Loucy (cell line): ENCODE results near the gene C3orf20.
"Not testable (repeated sequence)": the region's sequence is repeated elsewhere in the genome, so short reads cannot be mapped to it uniquely, and the experiment has no call there.

Source experiments
- EZH2phosphoT487 ChIP-seq: fragments of 200-600 bp; IDR thresholded peaks from 2 replicates; pipeline ENCODE4 v1.6.1; 2018; ENCODE audit warnings: antibody characterized with exemption, mild to moderate bottlenecking, moderate library complexity, borderline replicate concordance
- TF ChIP-seq, protein P1 (sequence below): fragments of 200-600 bp; sonication (generic); conservative IDR thresholded peaks from 2 replicates; pipeline ENCODE4 v1.5.1; 2014; ENCODE audit warnings: mild to moderate bottlenecking, antibody characterized with exemption, low read length

DNA sequence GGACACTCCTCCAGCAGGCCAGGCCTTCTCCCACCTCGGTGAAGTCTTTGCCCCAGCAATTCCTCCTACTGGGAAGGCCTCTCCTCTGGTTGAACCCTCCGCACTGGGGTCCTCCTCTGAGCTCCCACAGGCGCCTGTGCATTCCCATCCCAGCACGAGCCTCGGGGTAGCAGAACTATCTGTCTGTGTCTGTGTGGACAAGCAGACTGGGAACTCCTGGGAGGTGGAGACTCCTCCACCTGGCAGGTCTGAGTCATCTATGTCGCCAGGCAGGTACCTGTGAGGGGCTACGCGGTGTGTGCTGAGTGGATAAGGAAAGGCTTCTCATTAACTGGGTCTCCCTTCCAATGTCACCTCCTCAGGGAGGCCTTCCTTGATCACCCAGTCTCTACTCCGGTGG lies 134.7 kb downstream of the C3orf20 start:
- TF ChIP-seq, protein P1, sequence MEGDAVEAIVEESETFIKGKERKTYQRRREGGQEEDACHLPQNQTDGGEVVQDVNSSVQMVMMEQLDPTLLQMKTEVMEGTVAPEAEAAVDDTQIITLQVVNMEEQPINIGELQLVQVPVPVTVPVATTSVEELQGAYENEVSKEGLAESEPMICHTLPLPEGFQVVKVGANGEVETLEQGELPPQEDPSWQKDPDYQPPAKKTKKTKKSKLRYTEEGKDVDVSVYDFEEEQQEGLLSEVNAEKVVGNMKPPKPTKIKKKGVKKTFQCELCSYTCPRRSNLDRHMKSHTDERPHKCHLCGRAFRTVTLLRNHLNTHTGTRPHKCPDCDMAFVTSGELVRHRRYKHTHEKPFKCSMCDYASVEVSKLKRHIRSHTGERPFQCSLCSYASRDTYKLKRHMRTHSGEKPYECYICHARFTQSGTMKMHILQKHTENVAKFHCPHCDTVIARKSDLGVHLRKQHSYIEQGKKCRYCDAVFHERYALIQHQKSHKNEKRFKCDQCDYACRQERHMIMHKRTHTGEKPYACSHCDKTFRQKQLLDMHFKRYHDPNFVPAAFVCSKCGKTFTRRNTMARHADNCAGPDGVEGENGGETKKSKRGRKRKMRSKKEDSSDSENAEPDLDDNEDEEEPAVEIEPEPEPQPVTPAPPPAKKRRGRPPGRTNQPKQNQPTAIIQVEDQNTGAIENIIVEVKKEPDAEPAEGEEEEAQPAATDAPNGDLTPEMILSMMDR, result not testable (repeated sequence)
- TF ChIP-seq EZH2phosphoT487, result not testable (repeated sequence)
